Measurements from ENCODE around the gene FES. TPM values are rescaled to one million over a fixed set of nuclear protein-coding genes. Genes with fewer than 3 reads are reported as not detected.
"Not testable (repeated sequence)": the region's sequence is repeated elsewhere in the genome, so short reads cannot be mapped to it uniquely, and the experiment has no call there.

FES gene
- total RNA-seq, result 10 to 100 TPM; 26.9 to 29.2 TPM
- long read RNA-seq, transcript FES-201 (19 exons, 2,829 nt), result major isoform, 13 of 42 reads
- long read RNA-seq, partial matches to known transcripts, result 6 of 42 reads
- long read RNA-seq, other reads (novel, unspliced or antisense), result 22 of 42 reads

DNA sequence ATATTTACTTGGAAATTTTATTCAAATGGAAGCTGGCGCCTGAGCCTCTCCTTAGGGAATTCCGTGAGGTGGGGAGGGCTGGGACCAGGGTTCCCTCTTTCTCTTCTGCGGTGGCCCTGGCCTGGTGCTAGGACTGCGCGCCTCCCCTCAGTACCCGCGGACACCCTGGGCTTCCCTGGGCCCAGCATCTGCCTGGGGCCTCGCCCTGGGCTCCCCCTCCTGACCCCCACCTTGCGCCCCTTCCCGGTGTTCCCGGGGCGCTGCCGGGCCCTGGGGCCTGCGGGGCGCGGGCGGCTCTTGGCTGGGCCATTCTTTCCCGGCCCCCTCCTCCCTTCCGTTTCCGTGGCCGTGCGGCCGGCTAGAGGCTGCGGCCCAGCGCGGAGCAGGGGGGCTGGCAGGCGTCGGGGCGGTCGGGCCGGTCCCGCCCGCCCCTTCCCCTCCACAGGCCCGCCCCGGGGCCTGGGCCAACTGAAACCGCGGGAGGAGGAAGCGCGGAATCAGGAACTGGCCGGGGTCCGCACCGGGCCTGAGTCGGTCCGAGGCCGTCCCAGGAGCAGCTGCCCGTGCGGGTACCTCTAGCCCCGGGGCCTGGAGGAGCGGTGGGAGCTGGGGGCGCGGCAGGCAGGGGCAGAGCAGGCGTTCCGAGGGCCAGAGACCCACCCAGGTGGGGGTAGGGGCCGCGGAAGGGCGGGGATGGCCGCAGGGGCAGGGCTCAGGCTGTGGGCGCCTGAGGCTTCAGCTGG, at the start of gene FES:
TSS of gene FES (plus strand) at position 529 of the 743 bp plus-strand sequence. CDS start 542 bp downstream, outside the sequence.
- intact Hi-C loops (cut with DNase I), result loop anchor here in 1 of 2 donors (5.0 kb wide), 1 partner anchor 167 kb away; the partner anchor contains the start of gene BLM
- DNase-seq (peak; percentile 81), ATAC-seq (peak; percentile 76 to 79)

DNA sequence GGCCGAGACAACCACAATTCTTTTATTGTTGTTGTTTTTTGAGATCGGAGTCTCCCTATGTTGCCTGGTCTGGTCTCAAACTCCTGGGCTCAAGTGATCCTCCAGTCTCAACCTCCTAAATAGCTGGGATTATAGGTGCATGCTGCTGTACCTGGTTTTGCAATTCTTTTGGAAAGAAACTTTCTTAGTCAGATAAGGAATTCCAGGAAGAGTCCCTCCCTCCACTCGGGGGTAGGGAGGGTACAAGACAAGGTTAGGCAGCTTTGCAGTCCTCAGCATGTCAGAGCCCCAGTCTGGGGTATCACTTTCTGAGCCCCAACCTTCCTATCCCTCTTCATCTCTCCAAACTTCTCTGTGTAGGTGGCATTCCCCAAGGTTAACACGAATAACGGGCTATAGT, 49.7 kb upstream of the FES start:
- DNase-seq (no peak), ATAC-seq (no peak)
- intact Hi-C loops (cut with DNase I), result no loop called here

DNA sequence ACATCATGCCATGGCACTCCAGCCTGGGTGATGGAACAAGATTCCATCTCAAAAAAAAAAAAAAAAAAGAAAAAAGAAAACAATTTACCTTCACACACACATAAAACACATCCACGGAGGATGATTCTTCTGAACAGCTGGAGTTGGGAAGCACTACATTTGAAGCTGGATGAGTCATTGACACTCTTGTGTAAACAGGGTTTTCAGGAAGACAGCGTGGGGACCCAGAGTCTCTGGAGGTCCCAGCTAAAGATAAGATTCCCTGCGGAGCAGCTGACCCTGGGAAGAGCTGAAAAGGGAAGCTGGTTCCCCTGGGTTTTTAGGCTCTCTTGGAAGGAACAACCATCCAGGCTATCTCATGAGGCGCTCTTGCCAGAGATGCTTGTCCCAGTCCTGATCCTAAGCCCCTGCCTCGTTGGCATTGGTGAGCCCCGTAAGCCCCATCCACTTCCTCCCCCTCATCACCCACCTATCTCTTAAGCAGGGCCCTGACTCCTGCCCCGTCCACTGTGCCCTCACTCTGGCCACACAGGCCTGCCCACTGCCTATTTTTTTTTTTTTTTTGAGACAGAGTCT, 47.9 kb upstream of the FES start:
- ATAC-seq (peak in 1 of 2 donors; percentile 48), DNase-seq (no peak)
- intact Hi-C loops (cut with DNase I), result no loop called here

DNA sequence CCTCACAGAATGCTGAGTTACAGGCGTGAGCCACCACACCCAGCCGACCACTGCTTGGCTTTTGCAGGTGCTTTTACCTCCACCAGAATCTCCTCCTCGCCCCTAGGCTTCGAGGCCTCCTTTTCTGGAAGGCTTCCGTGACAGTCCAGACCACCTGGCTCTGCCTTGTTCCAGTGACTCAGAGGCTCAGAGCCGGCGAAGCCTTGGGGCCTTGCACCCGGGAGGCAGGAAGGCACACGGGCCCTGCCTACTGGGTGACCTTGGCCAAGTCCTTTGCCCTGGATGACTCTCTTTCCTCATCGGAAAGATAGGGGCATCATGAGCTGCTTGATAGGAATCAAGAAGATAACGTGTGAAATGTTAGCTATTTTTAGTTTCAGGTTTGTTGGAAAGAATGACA, 47.2 kb upstream of the FES start:
- no peak for ATAC-seq
- DNase-seq, result no peak
- intact Hi-C loops (cut with DNase I), result no loop called here

DNA sequence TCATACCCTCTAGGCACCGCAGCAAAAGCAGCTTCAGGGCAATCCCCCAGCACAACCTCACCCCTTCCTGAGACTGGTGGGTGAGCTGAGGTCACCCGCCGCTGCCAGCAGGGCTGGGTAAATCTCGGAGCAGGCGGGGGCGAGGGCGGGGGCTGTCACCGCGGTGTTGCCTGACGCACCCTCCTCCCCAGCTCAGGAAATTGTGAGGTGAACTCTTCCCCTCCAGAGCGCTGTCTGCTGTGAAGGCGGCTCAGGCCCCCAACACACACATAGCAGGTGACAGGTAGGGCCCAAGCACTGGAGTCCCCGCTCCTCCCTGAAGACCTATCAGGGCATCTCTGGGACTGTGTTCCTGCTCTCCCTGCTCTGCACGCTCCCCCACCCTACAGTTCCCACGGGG, 46.2 kb upstream of the FES start:
- intact Hi-C loops (cut with DNase I), result no loop called here
- no peak for DNase-seq
- no peak for ATAC-seq

- no peak for ATAC-seq
- no peak for DNase-seq
- intact Hi-C loops (cut with DNase I), result no loop called here
These were observed 45.8 kb upstream of the FES start for GRCh38 chr15:90838544-90838943.

DNA sequence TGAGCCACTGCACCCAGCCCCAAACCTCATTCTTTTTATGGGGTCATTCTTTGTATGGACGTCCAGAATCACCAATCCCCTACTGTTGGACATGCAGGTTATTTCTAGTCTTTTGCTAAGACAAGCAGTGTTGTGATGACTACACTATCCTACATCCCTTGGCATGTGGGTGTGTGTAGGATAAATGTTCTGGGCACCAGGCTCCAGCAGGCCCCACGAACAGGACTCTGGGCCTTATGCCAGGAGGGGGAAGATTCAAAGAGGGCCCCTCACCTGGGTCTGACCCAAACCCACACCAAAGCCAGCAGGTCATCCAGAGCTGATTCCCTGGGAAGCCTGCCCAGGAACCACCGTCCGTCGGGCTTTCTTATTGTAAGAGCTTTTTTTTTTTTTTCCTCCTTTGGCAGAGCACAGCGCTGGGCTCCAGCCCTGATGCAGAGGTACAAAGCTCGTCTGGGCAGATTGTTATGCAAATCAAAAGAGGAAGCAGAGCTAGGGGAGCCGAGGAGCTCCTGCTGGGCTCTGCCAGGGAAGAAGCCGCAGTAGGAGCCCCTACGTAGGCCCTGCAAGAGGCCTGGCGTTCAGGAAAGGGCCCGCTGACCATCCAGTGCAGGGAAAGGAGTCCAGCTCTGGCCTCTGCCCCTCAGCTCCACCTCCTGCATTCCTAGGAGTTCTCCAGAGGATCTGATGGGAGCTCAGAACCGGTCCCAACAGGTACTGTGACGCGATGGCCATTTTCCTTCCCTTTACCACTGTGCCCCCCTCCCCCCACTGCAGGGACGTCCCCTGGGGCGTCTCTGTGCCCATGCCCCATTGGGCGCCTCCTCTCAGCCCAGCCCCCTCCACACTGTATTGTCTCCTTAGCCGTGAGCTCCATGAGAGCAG, 44.9 kb upstream of the FES start:
- peak; percentile 40 for DNase-seq
- peak; percentile 51 to 81 for ATAC-seq

GRCh38 chr15:90840157-90840855, 44.0 kb upstream of the FES start:
- ATAC-seq, result no peak
- DNase-seq, result no peak
- intact Hi-C loops (cut with DNase I), result no loop called here

More for the DNA sequence above, 44.9 kb upstream of the FES start:
- intact Hi-C loops (cut with DNase I), result no loop called here

GRCh38 chr15:90840954-90841353, 43.4 kb upstream of the FES start:
- DNase-seq (no peak), ATAC-seq (no peak)
- intact Hi-C loops (cut with DNase I), result no loop called here

GRCh38 chr15:90844696-90845095, 39.6 kb upstream of the FES start:
- DNase-seq (no peak), ATAC-seq (peak in 1 of 2 donors; percentile 36)
- intact Hi-C loops (cut with DNase I), result no loop called here

GRCh38 chr15:90845201-90845949, 38.9 kb upstream of the FES start:
- intact Hi-C loops (cut with DNase I), result no loop called here
- ATAC-seq, result peak in 1 of 2 donors; percentile 82
- DNase-seq, result peak; percentile 35

GRCh38 chr15:90849424-90849823, 34.9 kb upstream of the FES start:
- ATAC-seq; DNase-seq; intact Hi-C loops (cut with DNase I): not testable (repeated sequence)

- no peak for ATAC-seq
- intact Hi-C loops (cut with DNase I), result no loop called here
- DNase-seq, result no peak
These were observed 33.2 kb upstream of the FES start for GRCh38 chr15:90851114-90851513.

- no peak for DNase-seq
- intact Hi-C loops (cut with DNase I), result no loop called here
- ATAC-seq, result no peak
These were observed 32.4 kb upstream of the FES start for GRCh38 chr15:90851940-90852339.

GRCh38 chr15:90855139-90855538, 29.2 kb upstream of the FES start:
- ATAC-seq, result no peak
- no peak for DNase-seq
- intact Hi-C loops (cut with DNase I), result no loop called here

DNA sequence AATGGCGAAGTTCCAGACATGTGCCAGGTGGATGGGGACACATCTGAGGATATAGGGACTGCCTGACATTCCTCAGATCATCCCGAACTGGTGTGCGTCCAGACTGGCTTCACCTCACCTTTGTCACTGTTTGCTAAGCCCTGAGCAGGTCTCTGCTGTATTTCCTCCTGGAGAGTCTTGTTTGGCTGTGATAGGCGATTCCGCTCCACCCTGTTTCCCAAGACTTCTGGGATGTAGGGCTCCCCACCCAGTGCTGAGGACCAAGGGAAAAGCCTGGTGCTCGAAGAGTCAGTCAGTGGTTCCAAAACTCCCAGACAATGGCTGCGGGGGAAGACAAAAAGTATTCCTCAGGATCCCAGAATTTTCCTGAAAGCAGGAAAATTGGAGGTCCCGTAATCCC, 27.0 kb upstream of the FES start:
- ATAC-seq (no peak), DNase-seq (no peak)
- intact Hi-C loops (cut with DNase I), result no loop called here

GRCh38 chr15:90857883-90858443, 26.3 kb upstream of the FES start:
- intact Hi-C loops (cut with DNase I), result no loop called here
- ATAC-seq (no peak), DNase-seq (no peak)
